H1 (cell line): Measurements from ENCODE around the gene TBC1D22A. TPM values are rescaled to one million over a fixed set of nuclear protein-coding genes. Genes with fewer than 3 reads are reported as not detected.

Source experiments
- CTCF ChIA-PET: fragments of 300-600 bp; sonication (Branson Sonifier 250); formaldehyde crosslinking; loops from one replicate; lab custom pipeline; 2021; ENCODE audit not compliant: partially characterized antibody; lab: Charles Lee
- POLR2A ChIA-PET: fragments of 300-600 bp; sonication (Branson Sonifier 250); formaldehyde crosslinking; loops from one replicate; lab custom pipeline; 2021; ENCODE audit warnings: inconsistent platforms; ENCODE audit not compliant: partially characterized antibody; lab: Charles Lee
- DNase-seq, 2 experiments: peaks; one replicate each; pipeline versions ENCODE4 v3.0.0 to v3.0.0-alpha.2; 2010 to 2022; ENCODE audit warnings: low spot score in 2 of 2, low read depth in 1 of 2, mixed read lengths in 1 of 2
- FAIRE-seq: peaks from 2 replicates; lab custom pipeline; 2011; peaks lifted over from hg19 to GRCh38; lab: Jason Lieb, UNC
- H2AFZ ChIP-seq: 2 replicates; pipeline ENCODE4 v1.8.1; 2012; ENCODE audit warnings: low read length, inconsistent platforms
- H2AK5ac ChIP-seq: 2 replicates; pipeline ENCODE4 v1.6.1; 2013; ENCODE audit warnings: low read depth, low read length
- H2BK120ac ChIP-seq: replicated peaks from 2 replicates; pipeline ENCODE3; 2013; ENCODE audit warnings: low read depth, low read length, inconsistent platforms
- H2BK12ac ChIP-seq: 2 replicates; pipeline ENCODE4 v1.6.1; 2013; ENCODE audit warnings: low read depth, low read length
- H2BK15ac ChIP-seq: 2 replicates; pipeline ENCODE4 v1.6.1; 2013; ENCODE audit warnings: low read length
- H2BK20ac ChIP-seq: 2 replicates; pipeline ENCODE4 v1.6.1; 2013; ENCODE audit warnings: low read length
- H2BK5ac ChIP-seq: 2 replicates; pipeline ENCODE4 v1.6.1; 2013; ENCODE audit warnings: low read depth, low read length
- H3K14ac ChIP-seq: 2 replicates; pipeline ENCODE4 v1.6.1; 2013; ENCODE audit warnings: inconsistent platforms; ENCODE audit not compliant: insufficient read length
- H3K18ac ChIP-seq: 2 replicates; pipeline ENCODE4 v1.6.1; 2013; ENCODE audit warnings: low read length; ENCODE audit errors: extremely low read depth
- H3K23ac ChIP-seq: 2 replicates; pipeline ENCODE4 v1.6.1; 2013; ENCODE audit warnings: inconsistent platforms; ENCODE audit not compliant: insufficient read length
- H3K23me2 ChIP-seq: 2 replicates; pipeline ENCODE4 v1.6.1; 2013; ENCODE audit warnings: low read depth, low read length
- H3K27ac ChIP-seq: 2 replicates; pipeline ENCODE4 v1.6.1; 2011; ENCODE audit warnings: low read depth, low read length, inconsistent platforms
- H3K27me3 ChIP-seq, 4 experiments: replicated peaks in 1 of 4; 1 replicate in 1 of 4; 2 replicates in 3 of 4; pipeline versions ENCODE4 v1.6.1 to v1.8.1; 2011 to 2013; ENCODE audit warnings: low read length in 3 of 4, mild to moderate bottlenecking in 3 of 4, inconsistent platforms in 2 of 4, mixed read lengths in 2 of 4, moderate library complexity in 1 of 4; ENCODE audit not compliant: control insufficient read depth in 3 of 4, insufficient read depth in 3 of 4; ENCODE audit errors: extremely low read depth in 1 of 4
- H3K36me3 ChIP-seq, 4 experiments: 2 replicates each; pipeline versions ENCODE4 v1.6.1 to v1.8.1; 2011 to 2013; ENCODE audit warnings: mild to moderate bottlenecking in 4 of 4, low read length in 3 of 4, moderate library complexity in 2 of 4, control low read depth in 1 of 4, inconsistent platforms in 1 of 4; ENCODE audit not compliant: insufficient read depth in 4 of 4, control insufficient read depth in 2 of 4
- H3K4ac ChIP-seq: replicated peaks from 2 replicates; pipeline ENCODE3; 2013; ENCODE audit warnings: low read length, low read depth, mixed read lengths, inconsistent platforms; ENCODE audit not compliant: insufficient read length
- H3K4me1 ChIP-seq, 4 experiments: replicated peaks in 1 of 4; 1 replicate in 1 of 4; 2 replicates in 3 of 4; pipeline versions ENCODE4 v1.6.1 to v1.8.1; 2011 to 2013; ENCODE audit warnings: low read length in 3 of 4, inconsistent platforms in 2 of 4, mixed read lengths in 1 of 4; ENCODE audit not compliant: insufficient read depth in 4 of 4, control insufficient read depth in 3 of 4
- H3K4me2 ChIP-seq, 2 experiments: 2 replicates each; pipeline versions ENCODE4 v1.6.1 to v1.8.1; 2011 to 2013; ENCODE audit warnings: low read depth in 2 of 2, low read length in 2 of 2, control low read depth in 1 of 2, inconsistent platforms in 1 of 2, mild to moderate bottlenecking in 1 of 2; ENCODE audit not compliant: insufficient read depth in 1 of 2
- H3K4me3 ChIP-seq, 4 experiments: fragments of 200-600, 300-600 bp in 1 of 4; sonication (generic), shearing (Covaris generic), sonication (Bioruptor Twin) in 1 of 4; 2 replicates each; pipeline versions ENCODE4 v1.5.1 to v1.8.1; 2011 to 2016; ENCODE audit warnings: low read length in 4 of 4, low read depth in 3 of 4, control low read depth in 2 of 4, inconsistent platforms in 2 of 4, mild to moderate bottlenecking in 2 of 4, mixed read lengths in 1 of 4, moderate library complexity in 1 of 4; ENCODE audit not compliant: insufficient read depth in 2 of 4; ENCODE audit errors: extremely low read depth in 1 of 4
- H3K56ac ChIP-seq: replicated peaks from 2 replicates; pipeline ENCODE3; 2013; ENCODE audit warnings: low read depth, mild to moderate bottlenecking, mixed read lengths, low read length, inconsistent platforms; ENCODE audit not compliant: insufficient read length
- H3K79me1 ChIP-seq: 2 replicates; pipeline ENCODE4 v1.6.1; 2013; ENCODE audit warnings: low read depth, low read length, control low read depth
- H3K79me2 ChIP-seq, 2 experiments: 2 replicates each; pipeline versions ENCODE4 v1.6.1 to v1.8.1; 2012 to 2013; ENCODE audit warnings: low read length in 2 of 2, mild to moderate bottlenecking in 2 of 2, inconsistent platforms in 1 of 2; ENCODE audit not compliant: insufficient read depth in 2 of 2, control insufficient read depth in 1 of 2
- H3K9ac ChIP-seq, 4 experiments: replicated peaks in 1 of 4; 1 replicate in 1 of 4; 2 replicates in 3 of 4; pipeline versions ENCODE4 v1.6.1 to v1.8.1; 2011 to 2013; ENCODE audit warnings: low read depth in 3 of 4, low read length in 3 of 4, control low read depth in 2 of 4, mild to moderate bottlenecking in 2 of 4, moderate library complexity in 2 of 4, inconsistent platforms in 1 of 4; ENCODE audit errors: extremely low read depth in 1 of 4
- H3K9me3 ChIP-seq, 2 experiments: 2 replicates each; pipeline versions ENCODE4 v1.6.1 to v1.8.1; 2012 to 2013; ENCODE audit warnings: mild to moderate bottlenecking in 2 of 2, moderate library complexity in 2 of 2, control low read depth in 1 of 2, inconsistent platforms in 1 of 2, low read depth in 1 of 2, low read length in 1 of 2, mixed read lengths in 1 of 2; ENCODE audit not compliant: insufficient read depth in 2 of 2
- H4K20me1 ChIP-seq, 2 experiments: replicated peaks in 1 of 2; 2 replicates each; pipeline versions ENCODE3 to v1.8.1; 2011 to 2013; ENCODE audit warnings: inconsistent platforms in 2 of 2, low read length in 2 of 2, mild to moderate bottlenecking in 1 of 2; ENCODE audit not compliant: insufficient read depth in 2 of 2, control insufficient read depth in 1 of 2
- H4K5ac ChIP-seq: 2 replicates; pipeline ENCODE4 v1.6.1; 2013; ENCODE audit warnings: low read length, low read depth, mixed read lengths, inconsistent platforms; ENCODE audit not compliant: insufficient read length
- H4K8ac ChIP-seq: 2 replicates; pipeline ENCODE4 v1.8.0; 2013; ENCODE audit warnings: mild to moderate bottlenecking, moderate library complexity, low read length, inconsistent platforms; ENCODE audit not compliant: insufficient read depth; ENCODE audit errors: extremely low read depth
- H4K91ac ChIP-seq: replicated peaks from 2 replicates; pipeline ENCODE3; 2013; ENCODE audit warnings: low read length, mixed read lengths, inconsistent platforms; ENCODE audit not compliant: insufficient read length
- CBX8 ChIP-seq: fragments of 300-800, 300-1000 bp; sonication (generic); IDR thresholded peaks from 2 replicates; pipeline ENCODE4 v1.7.1; 2016; ENCODE audit warnings: low read depth, low read length, borderline replicate concordance
- GABPA ChIP-seq: IDR thresholded peaks from 2 replicates; pipeline ENCODE4 v1.6.1; 2011; ENCODE audit warnings: mild to moderate bottlenecking, low read length, moderate library complexity, borderline replicate concordance; ENCODE audit not compliant: insufficient read depth
- JUN ChIP-seq: IDR thresholded peaks from 2 replicates; pipeline ENCODE4 v1.6.1; 2011; ENCODE audit warnings: low read depth, mild to moderate bottlenecking, improper control_type of control experiment, low read length
- JUND ChIP-seq: IDR thresholded peaks from 2 replicates; pipeline ENCODE4 v1.6.1; 2011; ENCODE audit warnings: mild to moderate bottlenecking, improper control_type of control experiment, low read length
- NRF1 ChIP-seq: IDR thresholded peaks from 2 replicates; pipeline ENCODE4 v1.6.1; 2011; ENCODE audit warnings: mild to moderate bottlenecking, low read depth, low read length, improper control_type of control experiment
- RAD21 ChIP-seq, 2 experiments: IDR thresholded peaks in 1 of 2; conservative IDR thresholded peaks in 1 of 2; 2 replicates each; pipeline ENCODE4 v1.6.1; 2011; ENCODE audit warnings: low read depth in 2 of 2, low read length in 2 of 2, improper control_type of control experiment in 1 of 2, inconsistent platforms in 1 of 2, mild to moderate bottlenecking in 1 of 2, moderate library complexity in 1 of 2
- SAP30 ChIP-seq: fragments of 300-600 bp; sonication (generic); IDR thresholded peaks from 2 replicates; pipeline ENCODE4 v1.7.1; 2012; ENCODE audit warnings: low read length, moderate library complexity, mild to moderate bottlenecking, inconsistent platforms; ENCODE audit not compliant: insufficient read depth, insufficient replicate concordance
- SIRT6 ChIP-seq: IDR thresholded peaks from one replicate; pipeline ENCODE4 v1.7.1; 2012; ENCODE audit warnings: low read length, inconsistent platforms
- SRF ChIP-seq: IDR thresholded peaks from 2 replicates; pipeline ENCODE4 v1.6.1; 2011; ENCODE audit warnings: mild to moderate bottlenecking, low read depth, low read length, moderate library complexity
- TAF7 ChIP-seq: optimal IDR thresholded peaks from 2 replicates; pipeline ENCODE3; 2011; ENCODE audit warnings: low read depth, mild to moderate bottlenecking, inconsistent platforms, low read length, moderate library complexity, borderline replicate concordance
- TCF12 ChIP-seq: IDR thresholded peaks from 2 replicates; pipeline ENCODE4 v1.6.1; 2011; ENCODE audit warnings: low read depth, mild to moderate bottlenecking, low read length
- ZNF274 ChIP-seq: IDR thresholded peaks from 2 replicates; pipeline ENCODE4 v1.7.0; 2012; ENCODE audit warnings: low read length, borderline replicate concordance; ENCODE audit errors: extremely low read depth
- WGBS, 2 experiments: shearing (Covaris generic) in 1 of 2; methylation state at CpG; one replicate each; pipeline versions ENCODE4 v1.1.6 to v1.1.7; 2013 to 2015; ENCODE audit warnings: low lambda C conversion rate in 2 of 2, mixed read lengths in 2 of 2, inconsistent platforms in 1 of 2, low coverage in 1 of 2, missing lambda C conversion rate in 1 of 2; ENCODE audit not compliant: insufficient replicate concordance in 2 of 2, insufficient coverage in 1 of 2, insufficient read length in 1 of 2; ENCODE audit errors: extremely low coverage in 1 of 2, missing lambda C conversion rate in 1 of 2; 5-methylcytosine and 5-hydroxymethylcytosine counted together
- polyA plus RNA-seq, 7 experiments: library from polyadenylated mRNA; depleted of rRNA in 3 of 7; stranded (reverse) in 5 of 7; unstranded in 2 of 7; fragments of >200 nt in 5 of 7; fragments of 200-250 nt in 2 of 7; gene quantifications; 1 replicate in 5 of 7; 2 replicates in 1 of 7; 4 replicates in 1 of 7; pipeline versions ENCODE4 v1.2.1 to v1.2.3, GENCODE V29; 2011 to 2013; ENCODE audit warnings: missing spikeins in 2 of 7, mixed read lengths in 2 of 7
- total RNA-seq: library from RNA; stranded (reverse); fragmentation: NEBNext Ultra II Directional; extraction: Animal tissue kit (Norgen Biotek cat#: 25700); gene quantifications from 2 replicates; pipeline ENCODE4 v1.2.1, GENCODE V29; 2021

Gene TBC1D22A
- total and polyA plus RNA-seq, 2 of the 8 experiments (the other 6 are each of a cell fraction or from before 2014, with no cell fraction given), result 11.9 to 18.4 TPM

DNA sequence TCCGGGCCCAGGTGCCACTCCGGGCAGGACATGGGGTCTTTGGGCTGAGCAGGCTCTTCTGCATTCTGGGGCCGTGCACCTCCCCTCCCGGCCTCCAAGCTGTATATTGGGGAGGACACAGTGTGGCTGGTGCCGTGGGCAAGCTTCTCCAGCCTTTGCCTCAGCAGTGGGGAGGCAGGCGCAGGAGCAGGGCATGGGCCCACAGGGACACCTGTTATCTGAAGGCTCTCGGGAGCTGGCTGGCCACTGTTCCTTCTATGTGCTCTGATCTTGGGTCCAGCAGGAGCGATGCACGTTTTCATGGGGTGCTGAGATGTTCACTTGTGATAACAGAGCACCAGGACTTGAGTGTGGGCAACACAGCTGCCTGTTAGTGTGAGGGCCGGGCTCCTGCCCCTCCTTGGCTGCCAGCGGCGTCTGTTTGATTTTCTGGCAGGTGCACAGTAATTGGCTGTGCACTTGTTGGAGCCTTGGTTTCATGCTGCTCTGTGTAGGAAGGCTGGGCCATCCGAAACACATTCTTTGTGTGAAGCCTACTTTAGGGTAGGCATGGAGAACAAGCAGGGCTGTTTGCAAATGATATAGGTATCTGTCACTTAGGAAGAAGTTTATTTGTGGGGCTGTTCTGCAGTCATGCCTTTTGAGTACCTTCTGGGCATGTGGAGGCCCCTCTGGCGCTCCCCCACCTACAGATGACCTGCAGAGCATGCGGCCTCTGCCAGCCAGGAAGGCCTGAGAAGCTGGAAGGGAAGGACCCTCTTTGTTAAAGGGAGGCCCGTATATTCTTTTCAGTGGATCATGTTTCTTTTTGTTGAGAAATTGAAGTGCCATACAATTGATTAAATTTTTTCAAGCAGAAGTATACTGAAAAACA is 201.5 kb downstream of the TBC1D22A start:
- no peaks in the 10 kb centered on the region for H3K79me2 ChIP-seq
- H3K27ac ChIP-seq, result no peak overlapping the region
- 90% methylated on average over 16 of the region's 16 CpGs; no CpG with 5 or more reads in 1 of the 2 experiments for WGBS, 2 experiments
- TF ChIP-seq CBX8 (no peak), JUND (no peak), ZNF274 (no peak), RAD21 (IDR thresholded peaks at IDR 0.05 in 1 of 2, conservative IDR thresholded peaks at IDR 0.05 in 1 of 2; ENCODE audit: low read depth in 2 of 2, low read length in 2 of 2) (no peak), GABPA (no peak), SAP30 (no peak), SRF (no peak), TCF12 (no peak), SIRT6 (no peak), JUN (no peak), TAF7 (no peak), NRF1 (no peak)

More for the DNA sequence above, 201.5 kb downstream of the TBC1D22A start:
- Histone ChIP-seq H3K14ac (no peak overlapping the region), H3K4ac (no peak overlapping the region), H4K91ac (no peak overlapping the region), H3K56ac (no peak overlapping the region), H2AK5ac (no peak overlapping the region), H2AFZ (no peak overlapping the region), H2BK12ac (no peak overlapping the region), H3K4me1 (peaks cover 0 to 10% (median 4%) of the 10 kb centered on the region in 4 experiments; a peak in 6 of 7 replicates), H3K79me1 (peaks cover 2% of the 10 kb centered on the region; the same call in 1 of the 2 replicates), H3K18ac (no peak overlapping the region), H3K27me3 (no peaks in the 10 kb centered on the region), H3K9ac (no peak overlapping the region), H2BK20ac (no peak overlapping the region), H3K23ac (no peak overlapping the region), H3K4me2 (no peak overlapping the region), H3K23me2 (no peaks in the 10 kb centered on the region), H3K4me3 (no peak overlapping the region), H2BK5ac (no peak overlapping the region; the same call in 1 of the 2 replicates), H4K20me1 (peaks cover 0 to 3% of the 10 kb centered on the region in 2 experiments), H2BK15ac (no peak overlapping the region), H2BK120ac (no peak overlapping the region), H3K9me3 (no peaks in the 10 kb centered on the region), H4K8ac (no peak overlapping the region), H3K36me3 (no peaks in the 10 kb centered on the region), H4K5ac (no peak overlapping the region)
- CTCF ChIA-PET, result interaction anchor here (1.5 to 2.8 kb wide), 2 partner anchors 10 to 13 kb away, joined by 3 to 8 read pairs; no protein-coding TSS in a partner anchor
- FAIRE-seq (no peak), DNase-seq (no peak)
- POLR2A ChIA-PET, result no interaction called here
